Activated CD8-positive, alpha-beta memory T cell treated with anti-CD3 and anti-CD28 coated beads, Interleukin-2, amount 50 U/mL, for 1 hour (primary cell): Measurements from ENCODE around the gene SELENOT.
"Not testable (repeated sequence)": the region's sequence is repeated elsewhere in the genome, so short reads cannot be mapped to it uniquely, and the experiment has no call there.

ENCODE experiments used
- DNase-seq: peaks from one replicate; pipeline ENCODE4 v3.0.0-alpha.2; 2020; ENCODE audit errors: extremely low read depth

SELENOT gene

GRCh38 chr3:150603153-150603979 lies at the start of gene SELENOT:
Gene SELENOT (plus strand): TSS chr3:150603321. CDS start chr3:150603363, 42 bp downstream.
- peak; percentile 84 for DNase-seq

GRCh38 chr3:150555859-150556436 lies 47.2 kb upstream of the SELENOT start:
- no peak for DNase-seq

- no peak for DNase-seq
Measured at GRCh38 chr3:150556792-150557191, 46.3 kb upstream of the SELENOT start.

- DNase-seq = no peak
Measured at GRCh38 chr3:150557725-150558124, 45.4 kb upstream of the SELENOT start.

GRCh38 chr3:150564243-150564642 lies 38.9 kb upstream of the SELENOT start:
- DNase-seq = no peak

GRCh38 chr3:150567328-150567727 lies 35.8 kb upstream of the SELENOT start:
- DNase-seq = no peak

- DNase-seq = no peak
Measured at GRCh38 chr3:150577855-150578254, 25.3 kb upstream of the SELENOT start.

- no peak for DNase-seq
Measured at GRCh38 chr3:150581174-150581573, 21.9 kb upstream of the SELENOT start.

- DNase-seq = no peak
Measured at GRCh38 chr3:150582620-150583019, 20.5 kb upstream of the SELENOT start.

GRCh38 chr3:150583028-150583427 lies 20.1 kb upstream of the SELENOT start:
- DNase-seq = no peak

- no peak for DNase-seq
Measured at GRCh38 chr3:150588027-150588830, 14.9 kb upstream of the SELENOT start.

GRCh38 chr3:150589759-150590158 lies 13.4 kb upstream of the SELENOT start:
- no peak for DNase-seq

GRCh38 chr3:150594150-150594549 lies 9.0 kb upstream of the SELENOT start:
- no peak for DNase-seq

GRCh38 chr3:150597646-150598045 lies 5.5 kb upstream of the SELENOT start:
- DNase-seq = no peak

GRCh38 chr3:150599611-150600297 lies 3.4 kb upstream of the SELENOT start:
- no peak for DNase-seq

- not testable (repeated sequence) for DNase-seq
Measured at GRCh38 chr3:150600647-150601530, 2.2 kb upstream of the SELENOT start.

- DNase-seq = no peak
Measured at GRCh38 chr3:150602426-150603152, 532 bp upstream of the SELENOT start.

- no peak for DNase-seq
Measured at GRCh38 chr3:150603980-150604319, 829 bp downstream of the SELENOT start.

- DNase-seq = no peak
Measured at GRCh38 chr3:150605998-150606641, 3.0 kb downstream of the SELENOT start.
